Measurements from ENCODE around the gene SMARCAD1. TPM values are rescaled to one million over a fixed set of nuclear protein-coding genes. Genes with fewer than 3 reads are reported as not detected.
A peak's percentile ranks its signal among the peaks of the same experiment; 100 is the strongest.

Gene SMARCAD1
- total and polyA plus RNA-seq, 2 donors (not counting 1 experiment from before 2014, with no cell fraction given): 24.8 to 30.7 TPM

- Histone ChIP-seq H3K27me3 (ENCODE audit: control insufficient read depth, insufficient read depth, low read length) (no peaks in the 10 kb centered on the region), H3K9ac (ENCODE audit: insufficient read depth, low read length) (no peak overlapping the region), H3K27ac (ENCODE audit: insufficient read depth, low read length) (no peak overlapping the region), H3K4me2 (ENCODE audit: extremely low read depth, insufficient read depth, low read length) (no peak overlapping the region), H3K4me1 (ENCODE audit: control insufficient read depth, extremely low read depth, insufficient read depth, low read length) (no peaks in the 10 kb centered on the region), H2AFZ (ENCODE audit: low read length) (no peak overlapping the region), H4K20me1 (ENCODE audit: control insufficient read depth, extremely low read depth, insufficient read depth, low read length) (no peaks in the 10 kb centered on the region), H3K36me3 (ENCODE audit: control insufficient read depth, insufficient read depth, low read length) (no peaks in the 10 kb centered on the region), H3K9me3 (ENCODE audit: control insufficient read depth, insufficient read depth, low read depth, low read length) (no peaks in the 10 kb centered on the region), H3K4me3 (replicated peaks in 1 of 4; ENCODE audit: control extremely low read depth in 1 of 4, insufficient read depth in 1 of 4, low read depth in 3 of 4, low read length in 4 of 4) (no peak overlapping the region), H3K79me2 (ENCODE audit: control insufficient read depth, insufficient read depth, low read length) (no peaks in the 10 kb centered on the region)
- TF ChIP-seq EZH2 (IDR thresholded peaks at IDR 0.05; ENCODE audit: low read length, missing control alignments): no peak
- no peak for TF ChIP-seq CTCF (conservative IDR thresholded peaks at IDR 0.05 in 1 of 2, IDR thresholded peaks at IDR 0.05 in 1 of 2; ENCODE audit: low read depth in 1 of 2, low read length in 2 of 2)
- no peak for DNase-seq (ENCODE audit: low read depth in 2 of 2)
These were observed 37.8 kb upstream of the SMARCAD1 start for GRCh38 chr4:94169803-94170372.

- no peak overlapping the region for H3K9ac ChIP-seq (ENCODE audit: insufficient read depth, low read length)
- no peaks in the 10 kb centered on the region for H3K79me2 ChIP-seq (ENCODE audit: control insufficient read depth, insufficient read depth, low read length)
- H3K27ac ChIP-seq (ENCODE audit: insufficient read depth, low read length): no peak overlapping the region
- DNase-seq (ENCODE audit: low read depth in 2 of 2): no peak
- TF ChIP-seq EZH2 (IDR thresholded peaks at IDR 0.05; ENCODE audit: low read length, missing control alignments) (no peak), CTCF (conservative IDR thresholded peaks at IDR 0.05 in 1 of 2, IDR thresholded peaks at IDR 0.05 in 1 of 2; ENCODE audit: low read depth in 1 of 2, low read length in 2 of 2) (peak; percentile 34 to 38)
- H4K20me1 ChIP-seq (ENCODE audit: control insufficient read depth, extremely low read depth, insufficient read depth, low read length): no peaks in the 10 kb centered on the region
- no peaks in the 10 kb centered on the region for H3K9me3 ChIP-seq (ENCODE audit: control insufficient read depth, insufficient read depth, low read depth, low read length)
- H3K4me2 ChIP-seq (ENCODE audit: extremely low read depth, insufficient read depth, low read length): no peak overlapping the region
- no peak overlapping the region for H3K4me3 ChIP-seq (replicated peaks in 1 of 4; ENCODE audit: control extremely low read depth in 1 of 4, insufficient read depth in 1 of 4, low read depth in 3 of 4, low read length in 4 of 4)
- H3K27me3 ChIP-seq (ENCODE audit: control insufficient read depth, insufficient read depth, low read length): no peaks in the 10 kb centered on the region
- H3K36me3 ChIP-seq (ENCODE audit: control insufficient read depth, insufficient read depth, low read length): no peaks in the 10 kb centered on the region
- no peaks in the 10 kb centered on the region for H3K4me1 ChIP-seq (ENCODE audit: control insufficient read depth, extremely low read depth, insufficient read depth, low read length)
- no peak overlapping the region for H2AFZ ChIP-seq (ENCODE audit: low read length)
These were observed 36.0 kb upstream of the SMARCAD1 start for GRCh38 chr4:94171616-94172015.

DNA sequence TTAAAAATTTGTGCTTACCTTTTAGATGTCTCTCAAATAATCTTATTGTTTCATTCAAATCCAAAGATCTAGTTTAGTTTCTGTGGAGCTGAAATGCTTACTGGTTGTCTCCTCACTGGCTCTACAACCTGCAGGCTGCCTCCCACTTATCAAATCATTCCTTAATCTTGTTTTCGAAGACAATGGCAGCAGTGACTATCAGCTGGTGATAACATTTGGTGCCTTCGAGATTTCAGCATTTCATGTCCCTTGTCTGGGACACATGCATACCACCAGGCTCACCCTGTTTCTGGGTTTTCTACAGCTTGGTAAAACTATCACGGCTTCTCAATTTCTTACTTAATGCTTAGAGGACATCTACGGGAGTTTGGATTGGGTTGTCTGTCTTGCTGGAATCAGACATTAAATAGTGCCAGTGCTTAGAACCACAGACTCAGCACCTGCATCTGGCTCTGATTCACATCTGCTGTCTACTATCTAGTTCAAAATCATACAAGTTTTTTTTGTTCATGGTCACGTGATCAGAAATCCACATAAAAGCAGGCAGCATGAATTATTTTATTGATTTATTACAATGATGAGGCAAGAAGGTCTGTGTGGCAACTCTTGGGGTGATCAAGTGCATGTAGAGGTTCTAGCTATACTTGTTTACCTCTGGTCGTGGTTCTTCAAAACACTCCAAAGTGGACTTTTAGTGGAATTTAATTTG, 32.0 kb upstream of the SMARCAD1 start:
- TF ChIP-seq EZH2 (IDR thresholded peaks at IDR 0.05; ENCODE audit: low read length, missing control alignments): no peak
- no peak for TF ChIP-seq CTCF (conservative IDR thresholded peaks at IDR 0.05 in 1 of 2, IDR thresholded peaks at IDR 0.05 in 1 of 2; ENCODE audit: low read depth in 1 of 2, low read length in 2 of 2)
- Histone ChIP-seq H3K9me3 (ENCODE audit: control insufficient read depth, insufficient read depth, low read depth, low read length) (no peaks in the 10 kb centered on the region), H3K36me3 (ENCODE audit: control insufficient read depth, insufficient read depth, low read length) (no peaks in the 10 kb centered on the region), H3K9ac (ENCODE audit: insufficient read depth, low read length) (no peak overlapping the region), H3K79me2 (ENCODE audit: control insufficient read depth, insufficient read depth, low read length) (no peaks in the 10 kb centered on the region), H2AFZ (ENCODE audit: low read length) (no peak overlapping the region), H3K4me3 (replicated peaks in 1 of 4; ENCODE audit: control extremely low read depth in 1 of 4, insufficient read depth in 1 of 4, low read depth in 3 of 4, low read length in 4 of 4) (no peak overlapping the region), H4K20me1 (ENCODE audit: control insufficient read depth, extremely low read depth, insufficient read depth, low read length) (no peaks in the 10 kb centered on the region), H3K4me2 (ENCODE audit: extremely low read depth, insufficient read depth, low read length) (no peak overlapping the region), H3K27me3 (ENCODE audit: control insufficient read depth, insufficient read depth, low read length) (no peaks in the 10 kb centered on the region), H3K27ac (ENCODE audit: insufficient read depth, low read length) (no peak overlapping the region), H3K4me1 (ENCODE audit: control insufficient read depth, extremely low read depth, insufficient read depth, low read length) (no peaks in the 10 kb centered on the region)
- no peak for DNase-seq (ENCODE audit: low read depth in 2 of 2)
